ENCODE results near the gene CDON.

DNA sequence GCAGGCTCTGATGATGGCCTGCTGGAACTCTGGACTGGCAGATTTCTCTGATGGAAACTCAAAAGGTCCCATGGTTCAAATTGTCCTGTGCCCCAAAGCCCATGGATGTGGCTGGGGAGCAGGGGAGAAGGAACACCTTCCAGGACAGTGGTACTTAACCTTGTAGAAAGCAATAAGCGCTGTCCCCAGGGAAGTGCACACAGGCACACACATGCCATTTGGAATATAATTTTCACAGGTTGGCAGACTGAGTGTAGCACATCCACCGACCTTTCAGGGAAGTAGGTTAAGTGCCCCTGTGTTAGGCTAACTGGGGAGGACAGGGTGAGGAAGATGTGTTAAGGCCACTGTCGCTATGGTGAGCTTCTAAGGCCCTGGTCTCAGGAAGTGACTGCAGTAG is 140.5 kb downstream of the CDON start:
- no peak for TF ChIP-seq POLR2A (IDR thresholded peaks at IDR 0.05; ENCODE audit: low read length)
- TF ChIP-seq GATA1 (IDR thresholded peaks at IDR 0.05; ENCODE audit: low read depth, low read length), result no peak
